GM18867 (cell line): ENCODE data around the gene COPS2.

Experiments used
- ATAC-seq: cut with Tn5 transposase; IDR thresholded peaks from one replicate; pipeline ENCODE4 v1.9.1; 2021; ENCODE audit warnings: mild to moderate bottlenecking, moderate library complexity; ENCODE audit not compliant: unreplicated experiment

Gene COPS2

GRCh38 chr15:49163678-49164077, 8.3 kb upstream of the COPS2 start:
- no peak for ATAC-seq

GRCh38 chr15:49155834-49156627, 632 bp upstream of the COPS2 start:
- no peak for ATAC-seq

- ATAC-seq: no peak
These were observed 645 bp downstream of the COPS2 start for GRCh38 chr15:49154799-49155109.

GRCh38 chr15:49154359-49154758, 1.0 kb downstream of the COPS2 start:
- no peak for ATAC-seq

GRCh38 chr15:49152552-49153312, 2.7 kb downstream of the COPS2 start:
- ATAC-seq: no peak

GRCh38 chr15:49151831-49152230, 3.6 kb downstream of the COPS2 start:
- no peak for ATAC-seq

GRCh38 chr15:49148727-49149126, 6.7 kb downstream of the COPS2 start:
- ATAC-seq: no peak

GRCh38 chr15:49148298-49148697, 7.1 kb downstream of the COPS2 start:
- ATAC-seq: no peak

GRCh38 chr15:49145651-49146609, 9.5 kb downstream of the COPS2 start:
- ATAC-seq: no peak

- no peak for ATAC-seq
These were observed 17.5 kb downstream of the COPS2 start for GRCh38 chr15:49137861-49138260.

GRCh38 chr15:49135911-49136310, 19.5 kb downstream of the COPS2 start:
- ATAC-seq: no peak

- no peak for ATAC-seq
These were observed 20.0 kb downstream of the COPS2 start for GRCh38 chr15:49135342-49135857.

- ATAC-seq: no peak
These were observed 20.6 kb downstream of the COPS2 start for GRCh38 chr15:49134683-49135341.

- ATAC-seq: no peak
These were observed 24.0 kb downstream of the COPS2 start for GRCh38 chr15:49131403-49131802.

GRCh38 chr15:49124371-49124770, 31.0 kb downstream of the COPS2 start:
- no peak for ATAC-seq

GRCh38 chr15:49122541-49123062, 32.8 kb downstream of the COPS2 start:
- no peak for ATAC-seq

GRCh38 chr15:49121901-49122300, 33.5 kb downstream of the COPS2 start:
- ATAC-seq: no peak

- no peak for ATAC-seq
These were observed 34.6 kb downstream of the COPS2 start for GRCh38 chr15:49120832-49121231.

GRCh38 chr15:49116108-49116857, 39.1 kb downstream of the COPS2 start:
- ATAC-seq: no peak

GRCh38 chr15:49115062-49115461, 40.3 kb downstream of the COPS2 start:
- no peak for ATAC-seq
